Gastroesophageal sphincter (tissue), 4 donors: ENCODE results near the gene PLA2G4A. TPM values are rescaled to one million over a fixed set of nuclear protein-coding genes. Genes with fewer than 3 reads are reported as not detected.

Experiments
- ATAC-seq: fragments of 150-250 bp; one replicate; pipeline ENCODE4 v1.9.1; 2016; ENCODE audit warnings: mild to moderate bottlenecking, moderate library complexity
- H3K27ac ChIP-seq, 4 donors: fragments of 200-600 bp; sonication (generic) in 3 of 4; 1 replicate in 3 of 4; 2 replicates in 1 of 4; pipeline ENCODE4 v1.5.1; 2016 to 2019
- H3K27me3 ChIP-seq: fragments of 200-600 bp; sonication (generic); one replicate; pipeline ENCODE4 v1.5.1; 2019
- H3K36me3 ChIP-seq, 2 donors: fragments of 200-600 bp; sonication (generic); one replicate each; pipeline ENCODE4 v1.5.1; 2019; ENCODE audit warnings: control low read depth in 1 of 2
- H3K4me1 ChIP-seq, 3 donors: fragments of 200-600 bp; sonication (generic); 1 replicate in 2 of 3; 2 replicates in 1 of 3; pipeline ENCODE4 v1.5.1; 2016 to 2019; ENCODE audit warnings: control low read depth in 2 of 3
- H3K4me3 ChIP-seq, 2 donors: fragments of 200-600 bp; sonication (generic); one replicate each; pipeline ENCODE4 v1.5.1; 2019; ENCODE audit warnings: mild to moderate bottlenecking in 1 of 2, moderate library complexity in 1 of 2
- H3K9me3 ChIP-seq, 3 donors: fragments of 200-600 bp; sonication (generic); one replicate each; pipeline ENCODE4 v1.5.1; 2017 to 2019; ENCODE audit warnings: control low read depth in 2 of 3
- CTCF ChIP-seq, 4 experiments: fragments of 200-600 bp in 2 of 4; fragments of 450-650 bp in 2 of 4; sonication (generic) in 1 of 4; IDR thresholded peaks; one replicate each; pipeline ENCODE4 v1.5.1; 2017 to 2019; ENCODE audit warnings: antibody characterized with exemption in 4 of 4, mild to moderate bottlenecking in 2 of 4, moderate library complexity in 2 of 4
- EP300 ChIP-seq: sonication (generic); formaldehyde crosslinking; IDR thresholded peaks from one replicate; pipeline ENCODE4 v1.6.1; 2017; ENCODE audit warnings: antibody characterized with exemption, mild to moderate bottlenecking
- POLR2A ChIP-seq, 2 donors: fragments of 450-650 bp; IDR thresholded peaks; one replicate each; pipeline ENCODE4 v1.6.1; 2017; ENCODE audit warnings: antibody characterized with exemption in 2 of 2, mild to moderate bottlenecking in 2 of 2, moderate library complexity in 1 of 2
- POLR2AphosphoS5 ChIP-seq: sonication (generic); formaldehyde crosslinking; IDR thresholded peaks from one replicate; pipeline ENCODE4 v1.6.1; 2017; ENCODE audit warnings: antibody characterized with exemption
- WGBS, 2 donors: methylation state at CpG; one replicate each; pipeline ENCODE4 v1.1.5; 2018; ENCODE audit warnings: low coverage in 1 of 2; 5-methylcytosine and 5-hydroxymethylcytosine counted together
- total RNA-seq, 4 donors: library from RNA; depleted of rRNA; stranded (reverse); fragments of >200 nt; gene quantifications; one replicate each; pipeline ENCODE4 v1.1.0, GENCODE V29; 2016

Gene PLA2G4A
- total RNA-seq, 4 donors from 2014 or later, result 3.6 to 9.7 (median 5.0) TPM

DNA sequence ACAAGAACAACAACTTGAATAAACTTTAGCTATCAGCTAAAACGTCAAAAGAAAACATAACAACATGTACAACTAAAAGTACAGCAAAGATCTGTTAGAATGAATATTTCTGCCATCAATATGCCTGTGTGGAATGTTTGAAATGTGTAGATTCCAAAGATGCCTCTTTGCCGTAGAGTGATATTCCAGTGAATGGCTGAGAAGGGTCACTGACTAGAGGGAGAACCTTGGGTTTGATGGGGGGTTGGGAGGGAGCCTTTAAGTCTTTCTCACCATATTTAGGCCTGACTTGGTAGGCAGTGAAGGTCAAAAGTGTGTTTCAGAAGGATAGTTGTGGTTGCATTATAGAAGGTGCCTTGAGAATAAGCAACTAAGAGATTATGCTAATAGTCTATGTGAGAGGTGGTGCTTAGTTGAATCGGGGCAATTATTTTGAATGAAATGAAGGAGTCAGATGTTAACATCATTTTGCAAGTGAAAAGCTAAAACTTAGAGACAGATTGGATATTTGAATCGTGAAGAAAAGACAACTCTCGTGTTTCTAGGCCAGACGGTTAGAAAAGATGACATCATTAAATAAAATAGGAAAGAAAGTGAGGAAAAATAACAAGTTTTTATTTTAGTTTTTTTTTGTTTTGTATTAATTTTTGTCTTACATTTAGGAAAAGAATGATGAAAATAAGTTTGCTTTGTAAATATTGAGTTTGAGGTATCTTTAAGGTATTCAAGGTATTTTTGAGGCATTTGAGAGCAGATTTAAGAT lies 53.8 kb downstream of the PLA2G4A start:
- H3K4me3 ChIP-seq, result no peak overlapping the region
- no peak overlapping the region for H3K27ac ChIP-seq
- no peak for ATAC-seq
- H3K27me3 ChIP-seq, result no peaks in the 10 kb centered on the region
- WGBS, 2 donors, result 68 to 83% methylated on average over 5 to 6 of the region's 6 CpGs
- no peaks in the 10 kb centered on the region for H3K9me3 ChIP-seq
- H3K36me3 ChIP-seq, result no peaks in the 10 kb centered on the region
- TF ChIP-seq POLR2AphosphoS5 (no peak), EP300 (no peak), CTCF (IDR thresholded peaks at IDR 0.05) (no peak), POLR2A (IDR thresholded peaks at IDR 0.05) (no peak)
- no peaks in the 10 kb centered on the region for H3K4me1 ChIP-seq

- Histone ChIP-seq H3K36me3 (no peaks in the 10 kb centered on the region), H3K27me3 (no peaks in the 10 kb centered on the region), H3K9me3 (no peaks in the 10 kb centered on the region), H3K4me1 (no peaks in the 10 kb centered on the region), H3K27ac (no peak overlapping the region), H3K4me3 (no peak overlapping the region)
- TF ChIP-seq CTCF (IDR thresholded peaks at IDR 0.05) (no peak), EP300 (no peak), POLR2A (IDR thresholded peaks at IDR 0.05) (no peak), POLR2AphosphoS5 (no peak)
- ATAC-seq, result no peak
- WGBS, 2 donors, result 40% methylated on average over 1 of the region's 1 CpG; no CpG with 5 or more reads in 1 of the 2 donors
Measured at GRCh38 chr1:186884251-186884650, 55.5 kb downstream of the PLA2G4A start.

GRCh38 chr1:186887203-186887602 lies 58.5 kb downstream of the PLA2G4A start:
- no peak overlapping the region for H3K27ac ChIP-seq
- no peak overlapping the region for H3K4me3 ChIP-seq
- 27 to 39% methylated on average over 2 of the region's 2 CpGs for WGBS, 2 donors
- H3K36me3 ChIP-seq, result no peaks in the 10 kb centered on the region
- TF ChIP-seq CTCF (IDR thresholded peaks at IDR 0.05) (no peak), POLR2A (IDR thresholded peaks at IDR 0.05) (no peak)
- no peak for ATAC-seq
- no peaks in the 10 kb centered on the region for H3K9me3 ChIP-seq
- no peaks in the 10 kb centered on the region for H3K4me1 ChIP-seq
- no peaks in the 10 kb centered on the region for H3K27me3 ChIP-seq

GRCh38 chr1:186888367-186888766 lies 59.6 kb downstream of the PLA2G4A start:
- no peak for TF ChIP-seq POLR2A (IDR thresholded peaks at IDR 0.05)
- Histone ChIP-seq H3K4me1 (no peaks in the 10 kb centered on the region), H3K36me3 (no peaks in the 10 kb centered on the region), H3K27ac (no peak overlapping the region), H3K9me3 (no peaks in the 10 kb centered on the region), H3K27me3 (no peaks in the 10 kb centered on the region), H3K4me3 (no peak overlapping the region)
- ATAC-seq, result no peak
- 26 to 88% methylated on average over 2 of the region's 2 CpGs for WGBS, 2 donors

GRCh38 chr1:186892936-186893335 lies 64.2 kb downstream of the PLA2G4A start:
- H3K36me3 ChIP-seq, result no peaks in the 10 kb centered on the region
- TF ChIP-seq CTCF (IDR thresholded peaks at IDR 0.05) (no peak), POLR2A (IDR thresholded peaks at IDR 0.05) (no peak), POLR2AphosphoS5 (no peak), EP300 (no peak)
- H3K27me3 ChIP-seq, result no peaks in the 10 kb centered on the region
- H3K9me3 ChIP-seq, result no peaks in the 10 kb centered on the region
- no peak overlapping the region for H3K27ac ChIP-seq
- no peak for ATAC-seq
- peaks cover 0 to 11% (median 0%) of the 10 kb centered on the region in 3 donors for H3K4me1 ChIP-seq
- no peak overlapping the region for H3K4me3 ChIP-seq
